Measurements from ENCODE around the gene DDX19B. TPM values are rescaled to one million over a fixed set of nuclear protein-coding genes. Genes with fewer than 3 reads are reported as not detected.
A peak's percentile ranks its signal among the peaks of the same experiment; 100 is the strongest.

The DDX19B gene
- total and polyA plus RNA-seq, 2 donors: 16.3 to 25.9 TPM

DNA sequence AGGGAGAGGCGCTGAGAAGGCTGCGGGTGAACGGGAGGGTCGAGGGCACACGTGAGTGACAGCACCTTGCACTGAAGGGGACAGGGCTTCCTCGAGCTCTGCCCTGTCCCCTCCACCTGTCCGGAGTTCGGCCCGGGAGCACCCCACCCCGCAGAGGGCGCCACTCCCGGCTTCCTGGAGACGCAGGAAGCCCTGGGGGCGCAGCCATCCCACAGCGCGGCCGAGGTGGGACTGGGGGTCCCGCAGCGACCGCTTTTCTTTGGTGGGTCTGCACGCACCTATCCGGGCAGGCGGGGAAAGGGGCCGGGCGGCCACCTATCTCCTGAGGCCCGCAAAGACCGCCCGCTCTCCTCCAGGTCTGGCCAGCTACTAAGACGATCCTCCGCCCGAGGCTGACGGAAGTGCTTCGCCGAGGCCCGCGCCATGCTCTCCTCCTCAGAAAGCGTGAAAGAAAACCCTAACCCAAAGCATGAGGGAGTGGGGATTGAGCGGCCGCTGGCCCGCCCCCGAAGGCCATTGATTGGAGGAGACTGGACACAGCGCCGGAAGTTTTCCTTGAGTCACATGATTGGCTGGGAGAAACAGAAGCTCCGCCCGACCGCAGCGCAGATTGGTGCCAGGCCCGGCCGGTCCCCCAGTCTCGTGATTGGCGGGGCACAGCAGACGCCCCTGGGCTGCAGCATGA, 82.1 kb downstream of the DDX19B start:
- DNase-seq (ENCODE audit: extremely low spot score): peak; percentile 94
- Histone ChIP-seq H3K36me3 (ENCODE audit: insufficient read depth) (no peaks in the 10 kb centered on the region), H3K27ac (ENCODE audit: low read depth) (peak overlapping the region; percentile 80), H3K4me1 (ENCODE audit: insufficient read depth) (no peaks in the 10 kb centered on the region), H3K4me3 (ENCODE audit: low read depth, low read length) (peak overlapping the region; percentile 77)
- 2% methylated on average over 52 of the region's 52 CpGs for WGBS

DNA sequence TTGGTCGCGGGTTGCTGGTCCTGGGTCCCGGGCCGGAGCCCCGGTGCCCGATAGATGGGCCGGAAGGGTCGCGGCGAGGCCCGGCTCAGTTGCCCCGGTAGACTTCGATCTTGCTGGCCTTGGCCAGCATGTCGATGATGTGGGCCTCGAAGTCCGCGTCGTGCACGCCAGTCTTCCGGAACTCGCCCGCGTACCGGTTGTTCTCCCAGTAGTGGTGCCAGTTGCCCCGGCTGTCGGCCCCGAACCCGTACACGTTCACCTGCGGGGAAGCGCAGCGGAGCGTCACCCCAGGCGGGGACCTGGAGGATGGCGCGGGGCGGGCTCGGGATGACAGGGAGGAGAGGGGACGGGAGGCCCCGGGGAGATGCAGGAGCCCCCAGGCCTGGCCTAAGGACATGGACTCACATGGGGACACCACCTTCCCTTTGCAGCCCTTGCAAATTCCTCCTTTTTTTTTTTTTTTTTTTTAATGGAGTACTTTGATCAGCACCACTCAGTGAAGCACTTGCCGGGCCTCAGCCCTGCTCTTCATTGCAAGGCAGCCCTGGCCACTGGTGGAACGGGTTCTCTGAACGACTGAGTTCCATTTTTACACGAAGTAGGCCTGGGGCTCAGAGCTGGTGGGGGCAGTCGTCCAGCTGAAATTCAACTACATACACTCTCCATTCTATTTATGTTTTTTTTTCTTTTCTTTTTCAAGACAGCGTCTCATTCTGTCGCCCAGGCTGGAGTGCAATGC, 82.8 kb downstream of the DDX19B start:
- Histone ChIP-seq H3K4me1 (ENCODE audit: insufficient read depth) (no peaks in the 10 kb centered on the region), H3K36me3 (ENCODE audit: insufficient read depth) (no peaks in the 10 kb centered on the region), H3K27ac (ENCODE audit: low read depth) (peak overlapping the region; percentile 35), H3K4me3 (ENCODE audit: low read depth, low read length) (peak overlapping the region; percentile 42)
- DNase-seq (ENCODE audit: extremely low spot score): peak; percentile 5
- WGBS: 17% methylated on average over 47 of the region's 47 CpGs

DNA sequence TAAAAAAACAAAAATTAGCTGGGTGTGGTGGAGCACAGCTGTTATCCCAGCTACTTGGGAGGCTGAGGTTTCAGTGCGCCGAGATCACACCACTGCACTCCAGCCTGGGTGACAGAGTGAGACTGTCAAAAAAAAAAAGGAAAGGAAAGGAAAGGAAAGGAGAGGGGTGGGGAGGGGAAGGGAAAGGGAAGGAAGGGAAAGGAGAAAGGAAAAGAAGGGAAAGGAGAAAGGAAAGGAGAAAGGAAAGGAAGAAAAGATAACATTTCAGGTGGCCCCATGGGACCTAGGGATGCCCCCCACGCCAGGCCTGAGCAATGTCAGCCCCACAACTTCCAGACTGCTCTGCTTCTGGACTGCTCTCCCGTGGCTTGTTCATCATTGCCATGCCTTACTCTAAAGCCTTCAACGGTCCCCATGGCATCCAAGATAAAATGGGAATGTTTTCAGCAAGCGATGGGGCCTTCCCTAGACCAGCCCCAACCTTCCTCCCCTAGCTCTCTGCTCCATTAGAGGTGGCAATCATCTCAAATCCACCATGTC, 84.5 kb downstream of the DDX19B start:
- no peak for DNase-seq (ENCODE audit: extremely low spot score)
- Histone ChIP-seq H3K4me1 (ENCODE audit: insufficient read depth) (no peaks in the 10 kb centered on the region), H3K27ac (ENCODE audit: low read depth) (no peak overlapping the region), H3K4me3 (ENCODE audit: low read depth, low read length) (no peak overlapping the region), H3K36me3 (ENCODE audit: insufficient read depth) (no peaks in the 10 kb centered on the region)
- WGBS: 92% methylated on average over 6 of the region's 6 CpGs

Small RNA genes within 50 kb of the gene (small RNA-seq; reads per million reads assigned to genes)
- gene RN7SL279P: not detected

Other genes starting within 250 kb of the DDX19B start
- 18.9 TPM for gene PDPR, start 184.9 kb upstream of the DDX19B start, total RNA-seq
- gene PDPR, start 184.9 kb upstream of the DDX19B start, polyA plus RNA-seq: 17.2 TPM
- not detected for gene CLEC18C, start 125.4 kb upstream of the DDX19B start, total RNA-seq
- gene CLEC18C, start 125.4 kb upstream of the DDX19B start, polyA plus RNA-seq: 0.04 TPM
- gene EXOSC6, start 47.2 kb upstream of the DDX19B start, total RNA-seq: 35.5 TPM
- 11.1 TPM for gene EXOSC6, start 47.2 kb upstream of the DDX19B start, polyA plus RNA-seq
- 47.4 TPM for gene AARS1, start 9.7 kb upstream of the DDX19B start, total RNA-seq
- gene AARS1, start 9.7 kb upstream of the DDX19B start, polyA plus RNA-seq: 70.5 TPM
- gene DDX19A, start 47.7 kb downstream of the DDX19B start, total RNA-seq: 35.0 TPM
- 35.4 TPM for gene DDX19A, start 47.7 kb downstream of the DDX19B start, polyA plus RNA-seq
- 30.5 TPM for gene ST3GAL2, start 139.9 kb downstream of the DDX19B start, total RNA-seq
- 19.3 TPM for gene ST3GAL2, start 139.9 kb downstream of the DDX19B start, polyA plus RNA-seq
- gene FCSK, start 155.4 kb downstream of the DDX19B start, total RNA-seq: 7.6 TPM
- gene FCSK, start 155.4 kb downstream of the DDX19B start, polyA plus RNA-seq: 11.0 TPM
- gene COG4, start 224.4 kb downstream of the DDX19B start, total RNA-seq: 34.6 TPM
- 47.8 TPM for gene COG4, start 224.4 kb downstream of the DDX19B start, polyA plus RNA-seq
- gene SF3B3, start 224.6 kb downstream of the DDX19B start, total RNA-seq: 103 TPM
- 103 TPM for gene SF3B3, start 224.6 kb downstream of the DDX19B start, polyA plus RNA-seq

Measured in urinary bladder (tissue), 4 donors.